Hematopoietic multipotent progenitor cell treated with erythropoietin and hydrocortisone succinate and interleukin-3 and kit ligand, for 17 days (in vitro differentiated cells): ENCODE measurements around the gene OPRM1.

Source experiments
- DNase-seq: peaks from one replicate; pipeline ENCODE4 v3.0.0-alpha.2; 2015; ENCODE audit warnings: low spot score

Gene OPRM1

GRCh38 chr6:154242617-154243357 is 203.7 kb downstream of the OPRM1 start:
- DNase-seq, result no peak

GRCh38 chr6:154243793-154244750 is 205.0 kb downstream of the OPRM1 start:
- DNase-seq, result no peak

- DNase-seq, result no peak
Measured at GRCh38 chr6:154245506-154245905, 206.5 kb downstream of the OPRM1 start.

- no peak for DNase-seq
Measured at GRCh38 chr6:154246723-154247118, 207.7 kb downstream of the OPRM1 start.

GRCh38 chr6:154247119-154247861 is 208.2 kb downstream of the OPRM1 start:
- DNase-seq, result no peak

- DNase-seq, result no peak
Measured at GRCh38 chr6:154249499-154250298, 210.7 kb downstream of the OPRM1 start.

GRCh38 chr6:154251116-154251515 is 212.1 kb downstream of the OPRM1 start:
- DNase-seq, result no peak

GRCh38 chr6:154252678-154253077 is 213.6 kb downstream of the OPRM1 start:
- no peak for DNase-seq

GRCh38 chr6:154257067-154257466 is 218.0 kb downstream of the OPRM1 start:
- DNase-seq, result no peak

GRCh38 chr6:154258064-154258757 is 219.2 kb downstream of the OPRM1 start:
- no peak for DNase-seq

- no peak for DNase-seq
Measured at GRCh38 chr6:154261688-154262397, 222.8 kb downstream of the OPRM1 start.

- no peak for DNase-seq
Measured at GRCh38 chr6:154266560-154267099, 227.6 kb downstream of the OPRM1 start.

- DNase-seq, result no peak
Measured at GRCh38 chr6:154267508-154268106, 228.6 kb downstream of the OPRM1 start.

- no peak for DNase-seq
Measured at GRCh38 chr6:154268486-154268885, 229.4 kb downstream of the OPRM1 start.

- DNase-seq, result no peak
Measured at GRCh38 chr6:154274168-154274567, 235.1 kb downstream of the OPRM1 start.

- no peak for DNase-seq
Measured at GRCh38 chr6:154276810-154277628, 238.0 kb downstream of the OPRM1 start.

GRCh38 chr6:154277629-154278017 is 238.6 kb downstream of the OPRM1 start:
- no peak for DNase-seq

GRCh38 chr6:154280521-154280920 is 241.5 kb downstream of the OPRM1 start:
- DNase-seq, result no peak
